Rectal smooth muscle tissue (tissue), 1 donor: ENCODE data around the gene INO80C.
A peak's percentile ranks its signal among the peaks of the same experiment; 100 is the strongest.

Source experiments
- H3K27ac ChIP-seq: one replicate; pipeline ENCODE4 v1.7.0; 2013; ENCODE audit warnings: low read depth, low read length, inconsistent platforms
- H3K27me3 ChIP-seq: one replicate; pipeline ENCODE4 v1.7.0; 2013; ENCODE audit warnings: low read length; ENCODE audit not compliant: control insufficient read depth, insufficient read depth
- H3K36me3 ChIP-seq: one replicate; pipeline ENCODE4 v1.7.0; 2013; ENCODE audit warnings: low read length; ENCODE audit not compliant: control insufficient read depth, insufficient read depth
- H3K4me1 ChIP-seq: one replicate; pipeline ENCODE4 v1.7.0; 2013; ENCODE audit warnings: low read length; ENCODE audit not compliant: control insufficient read depth, insufficient read depth
- H3K4me3 ChIP-seq: one replicate; pipeline ENCODE4 v1.7.0; 2013; ENCODE audit warnings: low read length
- H3K9ac ChIP-seq: one replicate; pipeline ENCODE4 v1.7.0; 2013; ENCODE audit warnings: low read length

Gene INO80C

GRCh38 chr18:35508746-35509338 lies 11.1 kb upstream of the INO80C start:
- H3K27ac ChIP-seq: no peak overlapping the region
- no peak overlapping the region for H3K9ac ChIP-seq
- H3K36me3 ChIP-seq: no peaks in the 10 kb centered on the region
- peaks cover 4% of the 10 kb centered on the region for H3K4me1 ChIP-seq
- H3K4me3 ChIP-seq: no peak overlapping the region
- H3K27me3 ChIP-seq: no peaks in the 10 kb centered on the region

- Histone ChIP-seq H3K4me1 (no peaks in the 10 kb centered on the region), H3K9ac (no peak overlapping the region), H3K27me3 (no peaks in the 10 kb centered on the region), H3K27ac (no peak overlapping the region), H3K36me3 (no peaks in the 10 kb centered on the region), H3K4me3 (no peak overlapping the region)
Measured at GRCh38 chr18:35508030-35508429, 10.3 kb upstream of the INO80C start.

GRCh38 chr18:35507623-35508022 lies 9.9 kb upstream of the INO80C start:
- Histone ChIP-seq H3K36me3 (no peaks in the 10 kb centered on the region), H3K27ac (no peak overlapping the region), H3K9ac (no peak overlapping the region), H3K27me3 (no peaks in the 10 kb centered on the region), H3K4me3 (no peak overlapping the region), H3K4me1 (no peaks in the 10 kb centered on the region)

GRCh38 chr18:35507192-35507591 lies 9.4 kb upstream of the INO80C start:
- Histone ChIP-seq H3K4me1 (no peaks in the 10 kb centered on the region), H3K27me3 (no peaks in the 10 kb centered on the region), H3K27ac (no peak overlapping the region), H3K9ac (no peak overlapping the region), H3K36me3 (no peaks in the 10 kb centered on the region), H3K4me3 (no peak overlapping the region)

- Histone ChIP-seq H3K36me3 (no peaks in the 10 kb centered on the region), H3K27ac (no peak overlapping the region), H3K4me3 (no peak overlapping the region), H3K27me3 (no peaks in the 10 kb centered on the region), H3K9ac (no peak overlapping the region), H3K4me1 (no peaks in the 10 kb centered on the region)
Measured at GRCh38 chr18:35506024-35506712, 8.4 kb upstream of the INO80C start.

- H3K4me1 ChIP-seq: no peaks in the 10 kb centered on the region
- H3K27me3 ChIP-seq: no peaks in the 10 kb centered on the region
- no peak overlapping the region for H3K4me3 ChIP-seq
- no peak overlapping the region for H3K9ac ChIP-seq
- no peaks in the 10 kb centered on the region for H3K36me3 ChIP-seq
- H3K27ac ChIP-seq: no peak overlapping the region
Measured at GRCh38 chr18:35504996-35505395, 7.2 kb upstream of the INO80C start.

GRCh38 chr18:35502052-35502451 lies 4.3 kb upstream of the INO80C start:
- Histone ChIP-seq H3K36me3 (no peaks in the 10 kb centered on the region), H3K4me1 (no peaks in the 10 kb centered on the region), H3K4me3 (no peak overlapping the region), H3K27ac (no peak overlapping the region), H3K27me3 (no peaks in the 10 kb centered on the region), H3K9ac (no peak overlapping the region)

GRCh38 chr18:35501369-35501768 lies 3.6 kb upstream of the INO80C start:
- no peaks in the 10 kb centered on the region for H3K27me3 ChIP-seq

GRCh38 chr18:35500113-35500512 lies 2.4 kb upstream of the INO80C start:
- H3K36me3 ChIP-seq: no peaks in the 10 kb centered on the region
- H3K27me3 ChIP-seq: no peaks in the 10 kb centered on the region
- no peak overlapping the region for H3K4me3 ChIP-seq
- H3K4me1 ChIP-seq: peaks cover 2% of the 10 kb centered on the region
- no peak overlapping the region for H3K9ac ChIP-seq
- no peak overlapping the region for H3K27ac ChIP-seq

More at GRCh38 chr18:35501369-35501768, 3.6 kb upstream of the INO80C start:
- H3K27ac ChIP-seq: no peak overlapping the region
- peaks cover 1% of the 10 kb centered on the region for H3K4me1 ChIP-seq
- no peak overlapping the region for H3K4me3 ChIP-seq
- no peak overlapping the region for H3K9ac ChIP-seq
- H3K36me3 ChIP-seq: no peaks in the 10 kb centered on the region

GRCh38 chr18:35497027-35497369 lies 762 bp downstream of the INO80C start:
- Histone ChIP-seq H3K4me3 (peak overlapping the region; percentile 93), H3K9ac (peak overlapping the region; percentile 2), H3K36me3 (no peaks in the 10 kb centered on the region), H3K4me1 (peaks cover 2% of the 10 kb centered on the region), H3K27me3 (no peaks in the 10 kb centered on the region), H3K27ac (peak overlapping the region; percentile 96)

GRCh38 chr18:35495536-35496314 lies 2.0 kb downstream of the INO80C start:
- Histone ChIP-seq H3K4me3 (no peak overlapping the region), H3K27me3 (no peaks in the 10 kb centered on the region), H3K4me1 (peaks cover 2% of the 10 kb centered on the region), H3K36me3 (no peaks in the 10 kb centered on the region), H3K27ac (peak overlapping the region; percentile 10), H3K9ac (no peak overlapping the region)

GRCh38 chr18:35494251-35495220 lies 3.2 kb downstream of the INO80C start:
- Histone ChIP-seq H3K4me3 (no peak overlapping the region), H3K36me3 (peaks cover 2% of the 10 kb centered on the region), H3K27me3 (no peaks in the 10 kb centered on the region), H3K27ac (peak overlapping the region; percentile 7), H3K4me1 (peaks cover 2% of the 10 kb centered on the region), H3K9ac (no peak overlapping the region)
